Natural killer cell (primary cell): ENCODE data around the gene TMEM89. TPM values are rescaled to one million over a fixed set of nuclear protein-coding genes. Genes with fewer than 3 reads are reported as not detected.

Experiments
- ATAC-seq, 3 donors: fragments of 150-1000 bp in 2 of 3; fragments of 200-7000 bp in 1 of 3; cut with Tn5 transposase; 1 replicate in 1 of 3; 2 replicates in 2 of 3; pipeline ENCODE4 v1.10.0; 2021; ENCODE audit warnings: mild to moderate bottlenecking in 2 of 3, moderate library complexity in 2 of 3
- DNase-seq, 2 donors: peaks; one replicate each; pipeline versions ENCODE4 v3.0.0 to v3.0.0-alpha.2; 2013 to 2021; ENCODE audit warnings: mixed read lengths in 1 of 2
- H3K27ac ChIP-seq: one replicate; pipeline ENCODE4 v1.5.1; 2013; ENCODE audit warnings: mild to moderate bottlenecking, low read length
- H3K27me3 ChIP-seq: one replicate; pipeline ENCODE4 v1.6.1; 2013; ENCODE audit warnings: low read length; ENCODE audit not compliant: control insufficient read depth, insufficient read depth
- H3K36me3 ChIP-seq: one replicate; pipeline ENCODE4 v1.6.1; 2013; ENCODE audit warnings: low read length; ENCODE audit not compliant: control insufficient read depth, insufficient read depth
- H3K4me1 ChIP-seq: one replicate; pipeline ENCODE4 v1.6.1; 2013; ENCODE audit warnings: low read length; ENCODE audit not compliant: control insufficient read depth, insufficient read depth
- H3K4me3 ChIP-seq: one replicate; pipeline ENCODE4 v1.5.1; 2013; ENCODE audit warnings: low read length
- H3K9me3 ChIP-seq: one replicate; pipeline ENCODE4 v1.6.1; 2013; ENCODE audit warnings: low read length; ENCODE audit not compliant: control insufficient read depth, insufficient read depth
- H3K27ac Mint-ChIP-seq, 2 donors: one replicate each; pipeline ENCODE4 v1.8.0; 2022; ENCODE audit warnings: mild to moderate bottlenecking in 2 of 2, mixed read lengths in 2 of 2, moderate library complexity in 1 of 2
- H3K27me3 Mint-ChIP-seq, 2 donors: one replicate each; pipeline ENCODE4 v1.8.0; 2022; ENCODE audit warnings: low read depth in 2 of 2, mixed read lengths in 2 of 2
- H3K36me3 Mint-ChIP-seq: one replicate; pipeline ENCODE4 v1.8.0; 2022; ENCODE audit warnings: mixed read lengths
- H3K4me1 Mint-ChIP-seq, 2 donors: one replicate each; pipeline ENCODE4 v1.8.0; 2022; ENCODE audit warnings: mixed read lengths in 2 of 2
- H3K4me3 Mint-ChIP-seq: one replicate; pipeline ENCODE4 v1.8.0; 2022; ENCODE audit warnings: mild to moderate bottlenecking, moderate library complexity, mixed read lengths
- H3K9me3 Mint-ChIP-seq, 2 donors: one replicate each; pipeline ENCODE4 v1.8.0; 2022; ENCODE audit warnings: mixed read lengths in 2 of 2
- WGBS: methylation state at CpG from one replicate; pipeline ENCODE4 v1.1.7; 2013; ENCODE audit warnings: missing lambda C conversion rate; ENCODE audit not compliant: insufficient coverage; 5-methylcytosine and 5-hydroxymethylcytosine counted together
- intact Hi-C: fragments of 100-400 bp; cut with micrococcal nuclease; formaldehyde crosslinking; loops from one replicate; pipeline ENCODE4 v1.14.2; 2022
- total RNA-seq, 4 donors: library from RNA; stranded (reverse); fragments of 120-200 nt in 1 of 4; gene quantifications; one replicate each; pipeline versions ENCODE4 v1.2.3 to v1.2.4, GENCODE V29; 2013 to 2022
- TF ChIP-seq, protein P1 (sequence below): fragments of 200-600 bp; IDR thresholded peaks from one replicate; pipeline ENCODE4 v1.8.0; 2022; ENCODE audit warnings: antibody characterized with exemption

TMEM89 gene
- total RNA-seq, 3 donors from 2014 or later (not counting 1 experiment from before 2014, with no cell fraction given) = not detected

DNA sequence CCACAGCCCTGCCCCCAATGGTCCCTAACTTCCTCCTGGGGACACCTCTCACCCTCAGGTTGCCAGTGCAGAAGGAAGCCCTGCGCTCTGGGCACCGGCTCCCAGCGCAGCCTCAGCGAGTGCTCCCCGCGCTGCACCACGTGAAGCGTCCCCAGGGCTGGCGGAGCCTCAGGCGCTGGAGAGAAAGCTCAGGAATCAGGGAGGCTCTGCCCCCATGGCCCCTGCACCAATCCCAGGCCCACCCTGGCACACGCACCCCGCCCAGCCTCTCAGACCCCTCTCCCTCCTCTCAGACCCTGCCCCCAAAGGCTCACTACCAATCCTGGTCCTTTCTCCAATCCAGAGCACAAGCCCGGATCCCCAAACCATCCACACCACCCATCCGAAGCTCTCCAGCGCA, 33.3 kb downstream of the TMEM89 start:
- no peak overlapping the region for H3K27ac Mint-ChIP-seq
- Histone ChIP-seq H3K27ac (no peak overlapping the region), H3K4me3 (no peak overlapping the region), H3K4me1 (no peaks in the 10 kb centered on the region), H3K27me3 (no peaks in the 10 kb centered on the region), H3K9me3 (no peaks in the 10 kb centered on the region), H3K36me3 (no peaks in the 10 kb centered on the region)
- H3K9me3 Mint-ChIP-seq = no peaks in the 10 kb centered on the region
- TF ChIP-seq, protein P1, sequence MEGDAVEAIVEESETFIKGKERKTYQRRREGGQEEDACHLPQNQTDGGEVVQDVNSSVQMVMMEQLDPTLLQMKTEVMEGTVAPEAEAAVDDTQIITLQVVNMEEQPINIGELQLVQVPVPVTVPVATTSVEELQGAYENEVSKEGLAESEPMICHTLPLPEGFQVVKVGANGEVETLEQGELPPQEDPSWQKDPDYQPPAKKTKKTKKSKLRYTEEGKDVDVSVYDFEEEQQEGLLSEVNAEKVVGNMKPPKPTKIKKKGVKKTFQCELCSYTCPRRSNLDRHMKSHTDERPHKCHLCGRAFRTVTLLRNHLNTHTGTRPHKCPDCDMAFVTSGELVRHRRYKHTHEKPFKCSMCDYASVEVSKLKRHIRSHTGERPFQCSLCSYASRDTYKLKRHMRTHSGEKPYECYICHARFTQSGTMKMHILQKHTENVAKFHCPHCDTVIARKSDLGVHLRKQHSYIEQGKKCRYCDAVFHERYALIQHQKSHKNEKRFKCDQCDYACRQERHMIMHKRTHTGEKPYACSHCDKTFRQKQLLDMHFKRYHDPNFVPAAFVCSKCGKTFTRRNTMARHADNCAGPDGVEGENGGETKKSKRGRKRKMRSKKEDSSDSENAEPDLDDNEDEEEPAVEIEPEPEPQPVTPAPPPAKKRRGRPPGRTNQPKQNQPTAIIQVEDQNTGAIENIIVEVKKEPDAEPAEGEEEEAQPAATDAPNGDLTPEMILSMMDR = no peak
- H3K36me3 Mint-ChIP-seq = no peaks in the 10 kb centered on the region
- 61% methylated on average over 15 of the region's 15 CpGs for WGBS
- DNase-seq (no peak), ATAC-seq (no peak)
- no peaks in the 10 kb centered on the region for H3K4me1 Mint-ChIP-seq
- intact Hi-C loops = no loop called here
- no peak overlapping the region for H3K4me3 Mint-ChIP-seq
- peaks cover 18% of the 10 kb centered on the region in 2 donors for H3K27me3 Mint-ChIP-seq

DNA sequence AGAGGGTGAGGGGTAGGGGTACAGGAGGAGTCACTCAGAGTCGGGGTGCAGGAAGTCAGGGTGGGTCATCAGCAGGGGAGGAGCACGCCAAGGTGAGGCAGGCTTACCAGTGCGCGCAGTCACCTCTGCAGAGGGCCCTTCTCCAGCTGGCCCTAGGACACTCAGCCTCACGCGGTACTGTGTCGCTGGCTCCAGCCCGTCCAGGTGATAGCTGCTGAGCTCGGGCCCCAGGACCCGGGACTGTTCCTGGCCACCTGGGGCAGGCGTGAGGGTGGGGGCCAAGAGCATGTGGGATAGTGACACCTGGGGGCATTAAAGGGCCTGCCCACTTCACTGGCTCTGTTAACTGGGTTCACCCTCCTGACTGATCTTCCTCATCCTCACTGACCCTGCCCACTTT, 33.9 kb downstream of the TMEM89 start:
- intact Hi-C loops = no loop called here
- H3K4me3 Mint-ChIP-seq = no peak overlapping the region
- Histone ChIP-seq H3K4me3 (no peak overlapping the region), H3K27ac (no peak overlapping the region), H3K36me3 (no peaks in the 10 kb centered on the region), H3K9me3 (no peaks in the 10 kb centered on the region), H3K27me3 (no peaks in the 10 kb centered on the region), H3K4me1 (no peaks in the 10 kb centered on the region)
- WGBS = 86% methylated on average over 11 of the region's 11 CpGs
- ATAC-seq = no peak
- H3K36me3 Mint-ChIP-seq = no peaks in the 10 kb centered on the region
- H3K4me1 Mint-ChIP-seq = no peaks in the 10 kb centered on the region
- peaks cover 18% of the 10 kb centered on the region in 2 donors for H3K27me3 Mint-ChIP-seq
- TF ChIP-seq, protein P1 = no peak
- H3K9me3 Mint-ChIP-seq = no peaks in the 10 kb centered on the region
- DNase-seq = no peak
- no peak overlapping the region for H3K27ac Mint-ChIP-seq

DNA sequence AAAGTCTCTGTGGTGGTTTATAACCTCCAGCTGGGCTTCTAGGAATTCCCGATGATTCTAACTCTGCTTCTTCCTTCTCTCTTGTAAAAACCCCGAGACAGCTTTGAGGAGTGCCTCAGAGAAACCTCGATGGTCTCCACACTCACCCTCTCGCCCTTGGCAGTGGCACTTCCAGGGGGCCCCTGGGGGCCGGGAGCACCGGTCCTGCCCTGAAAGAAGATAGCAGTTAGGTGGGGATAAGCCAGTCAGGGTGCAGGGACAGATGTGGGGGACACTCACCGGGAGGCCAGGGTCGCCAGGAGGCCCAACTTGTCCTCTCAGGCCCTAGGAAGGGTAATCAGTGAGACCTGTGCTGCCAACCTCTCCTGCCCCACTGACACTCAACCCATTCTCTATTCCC, 36.2 kb downstream of the TMEM89 start:
- no peaks in the 10 kb centered on the region for H3K27me3 ChIP-seq

DNA sequence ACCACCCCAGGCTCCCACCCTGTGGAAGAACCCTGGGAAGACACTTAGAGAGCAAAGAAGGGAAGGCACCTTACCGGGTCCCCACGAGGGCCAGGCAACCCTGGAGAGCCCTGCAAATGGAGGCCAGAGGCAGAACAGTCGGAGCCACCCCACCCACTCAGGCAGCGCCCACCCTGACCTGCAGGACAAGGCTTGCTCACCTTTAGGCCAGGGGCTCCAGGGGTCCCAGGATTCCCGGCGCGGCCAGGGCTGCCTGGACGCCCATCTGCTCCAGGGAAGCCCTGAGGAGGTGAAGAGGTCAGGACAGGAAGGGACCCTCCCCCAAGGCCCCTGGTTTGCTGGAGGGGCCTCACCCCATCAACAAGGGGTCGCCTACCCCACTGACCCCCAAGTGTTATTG, 36.7 kb downstream of the TMEM89 start:
- intact Hi-C loops = no loop called here
- TF ChIP-seq, protein P1 = no peak
- no peaks in the 10 kb centered on the region for H3K4me1 Mint-ChIP-seq
- no peak for ATAC-seq
- H3K27ac ChIP-seq = no peak overlapping the region
- H3K36me3 ChIP-seq = no peaks in the 10 kb centered on the region
- H3K4me3 Mint-ChIP-seq = no peak overlapping the region
- H3K27me3 Mint-ChIP-seq = peaks cover 11 to 16% of the 10 kb centered on the region in 2 donors
- no peaks in the 10 kb centered on the region for H3K27me3 ChIP-seq
- no peak overlapping the region for H3K27ac Mint-ChIP-seq
- no peak for DNase-seq
- no peaks in the 10 kb centered on the region for H3K36me3 Mint-ChIP-seq
- WGBS = 84% methylated on average over 9 of the region's 9 CpGs
- no peaks in the 10 kb centered on the region for H3K4me1 ChIP-seq
- no peak overlapping the region for H3K4me3 ChIP-seq
- no peaks in the 10 kb centered on the region for H3K9me3 ChIP-seq
- no peaks in the 10 kb centered on the region for H3K9me3 Mint-ChIP-seq

More for the DNA sequence above, 36.2 kb downstream of the TMEM89 start:
- H3K4me3 ChIP-seq = no peak overlapping the region
- Mint-ChIP-seq H3K9me3 (no peaks in the 10 kb centered on the region), H3K36me3 (no peaks in the 10 kb centered on the region), H3K4me3 (no peak overlapping the region), H3K27ac (no peak overlapping the region), H3K4me1 (no peaks in the 10 kb centered on the region), H3K27me3 (peaks cover 13 to 18% of the 10 kb centered on the region in 2 donors)
- intact Hi-C loops = no loop called here
- no peak for DNase-seq
- TF ChIP-seq, protein P1 = no peak
- no peaks in the 10 kb centered on the region for H3K36me3 ChIP-seq
- no peak for ATAC-seq
- H3K9me3 ChIP-seq = no peaks in the 10 kb centered on the region
- H3K27ac ChIP-seq = no peak overlapping the region
- WGBS = 80% methylated on average over 8 of the region's 8 CpGs
- H3K4me1 ChIP-seq = no peaks in the 10 kb centered on the region
